ENCODE measurements around the gene CDH4.

DNA sequence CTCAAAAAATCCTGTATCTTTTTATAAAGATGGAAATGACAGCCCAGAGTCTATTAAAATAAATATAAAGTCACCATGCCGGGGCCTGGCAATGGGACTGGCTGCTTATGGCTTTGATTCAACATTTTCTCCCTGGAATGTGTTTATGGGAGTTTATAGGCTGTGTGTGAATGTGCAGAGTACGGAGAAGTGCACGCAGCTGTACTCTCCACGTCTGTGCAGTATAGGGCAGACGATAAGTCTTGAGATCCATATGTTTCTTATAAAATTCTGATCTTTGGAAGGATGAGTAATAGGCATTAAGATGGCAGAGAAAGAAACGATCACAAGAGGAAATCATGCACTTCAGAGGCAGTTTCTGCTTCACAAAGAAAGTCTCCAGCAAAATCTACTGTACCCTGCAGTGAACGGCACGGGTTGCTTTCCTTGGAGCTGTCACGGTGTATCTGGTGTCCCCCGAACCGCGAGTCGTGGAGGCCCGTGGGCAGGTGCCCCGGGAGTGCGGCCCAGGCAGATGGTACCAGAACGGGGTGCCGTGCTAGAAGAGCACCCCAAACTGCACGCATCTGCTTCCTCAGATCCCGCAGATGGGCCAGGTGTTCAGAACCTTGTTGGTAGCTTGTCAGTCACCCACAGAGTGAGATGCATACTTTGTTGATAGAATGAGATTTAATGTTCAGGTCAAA is 431.1 kb downstream of the CDH4 start:
- TF ChIP-seq, protein P1, sequence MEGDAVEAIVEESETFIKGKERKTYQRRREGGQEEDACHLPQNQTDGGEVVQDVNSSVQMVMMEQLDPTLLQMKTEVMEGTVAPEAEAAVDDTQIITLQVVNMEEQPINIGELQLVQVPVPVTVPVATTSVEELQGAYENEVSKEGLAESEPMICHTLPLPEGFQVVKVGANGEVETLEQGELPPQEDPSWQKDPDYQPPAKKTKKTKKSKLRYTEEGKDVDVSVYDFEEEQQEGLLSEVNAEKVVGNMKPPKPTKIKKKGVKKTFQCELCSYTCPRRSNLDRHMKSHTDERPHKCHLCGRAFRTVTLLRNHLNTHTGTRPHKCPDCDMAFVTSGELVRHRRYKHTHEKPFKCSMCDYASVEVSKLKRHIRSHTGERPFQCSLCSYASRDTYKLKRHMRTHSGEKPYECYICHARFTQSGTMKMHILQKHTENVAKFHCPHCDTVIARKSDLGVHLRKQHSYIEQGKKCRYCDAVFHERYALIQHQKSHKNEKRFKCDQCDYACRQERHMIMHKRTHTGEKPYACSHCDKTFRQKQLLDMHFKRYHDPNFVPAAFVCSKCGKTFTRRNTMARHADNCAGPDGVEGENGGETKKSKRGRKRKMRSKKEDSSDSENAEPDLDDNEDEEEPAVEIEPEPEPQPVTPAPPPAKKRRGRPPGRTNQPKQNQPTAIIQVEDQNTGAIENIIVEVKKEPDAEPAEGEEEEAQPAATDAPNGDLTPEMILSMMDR (IDR thresholded peaks at IDR 0.05): no peak
- no peak for TF ChIP-seq ZFX (IDR thresholded peaks at IDR 0.05; ENCODE audit: borderline replicate concordance)
